HEK293 (cell line): ENCODE data around the gene ARHGEF28.
A peak's percentile ranks its signal among the peaks of the same experiment; 100 is the strongest.

ENCODE experiments used
- CTCF ChIA-PET: fragments of 350-600 bp; formaldehyde crosslinking; extraction: SDS; loops from one replicate; lab custom pipeline; 2021; ENCODE audit warnings: antibody characterized with exemption; lab: Yijun Ruan, JAX
- POLR2A ChIA-PET: fragments of 300-600 bp; formaldehyde crosslinking; extraction: SDS; loops from one replicate; lab custom pipeline; 2020; ENCODE audit warnings: antibody characterized with exemption, inconsistent platforms; lab: Yijun Ruan, JAX
- H3K27ac ChIP-seq: fragments of 200-500 bp; sonication (Bioruptor generic); 2 replicates; pipeline ENCODE4 v1.5.1; 2014; ENCODE audit warnings: low read depth, low read length, control low read depth, inconsistent platforms; ENCODE audit errors: extremely low read depth
- H3K36me3 ChIP-seq, 2 experiments: fragments of 200-500 bp in 1 of 2; sonication (Bioruptor generic) in 1 of 2; 1 replicate in 1 of 2; 2 replicates in 1 of 2; pipeline ENCODE4 v1.5.1; 2014 to 2017; ENCODE audit warnings: inconsistent platforms in 2 of 2, low read length in 2 of 2; ENCODE audit not compliant: control insufficient read depth in 2 of 2, insufficient read depth in 1 of 2
- H3K4me1 ChIP-seq: fragments of 200-500 bp; sonication (Bioruptor generic); 2 replicates; pipeline ENCODE4 v1.5.1; 2014; ENCODE audit warnings: mild to moderate bottlenecking, low read length, inconsistent platforms; ENCODE audit not compliant: control insufficient read depth, insufficient read depth
- H3K4me3 ChIP-seq: 2 replicates; pipeline ENCODE4 v1.5.1; 2011; ENCODE audit warnings: low read depth, mild to moderate bottlenecking, control low read depth, low read length, moderate library complexity
- H3K9me3 ChIP-seq: fragments of 200-500 bp; sonication (Bioruptor generic); 2 replicates; pipeline ENCODE4 v1.5.1; 2014; ENCODE audit warnings: low read depth, low read length, inconsistent platforms; ENCODE audit not compliant: control insufficient read depth, insufficient read depth
- EGR2 ChIP-seq: fragments of 450-650 bp; formaldehyde crosslinking; IDR thresholded peaks from 2 replicates; pipeline ENCODE4 v1.5.1; 2016; ENCODE audit warnings: low read depth, missing biosample characterization, missing genetic modification characterization
- FEZF1 ChIP-seq: fragments of 450-650 bp; formaldehyde crosslinking; IDR thresholded peaks from 2 replicates; pipeline ENCODE4 v1.5.1; 2016; ENCODE audit warnings: missing biosample characterization, missing genetic modification characterization
- IKZF3 ChIP-seq: fragments of 450-650 bp; IDR thresholded peaks from 2 replicates; pipeline ENCODE4 v1.5.0; 2018; ENCODE audit warnings: missing biosample characterization, mild to moderate bottlenecking, missing genetic modification characterization, moderate library complexity
- KLF10 ChIP-seq: fragments of 450-650 bp; IDR thresholded peaks from 2 replicates; pipeline ENCODE4 v1.5.1; 2018; ENCODE audit warnings: missing biosample characterization, mild to moderate bottlenecking, missing genetic modification characterization
- OSR2 ChIP-seq: fragments of 450-650 bp; formaldehyde crosslinking; IDR thresholded peaks from 2 replicates; pipeline ENCODE4 v1.5.1; 2016; ENCODE audit warnings: missing biosample characterization, missing genetic modification characterization
- WT1 ChIP-seq: fragments of 450-650 bp; formaldehyde crosslinking; IDR thresholded peaks from 2 replicates; pipeline ENCODE4 v1.5.1; 2016; ENCODE audit warnings: missing biosample characterization, missing genetic modification characterization
- YY1 ChIP-seq: fragments of 450-650 bp; formaldehyde crosslinking; IDR thresholded peaks from 2 replicates; pipeline ENCODE4 v1.5.1; 2018; ENCODE audit warnings: missing biosample characterization, missing genetic modification characterization
- ZBTB11 ChIP-seq: fragments of 450-650 bp; formaldehyde crosslinking; conservative IDR thresholded peaks from 2 replicates; pipeline ENCODE4 v1.5.1; 2016; ENCODE audit warnings: low read depth, missing biosample characterization, missing genetic modification characterization
- ZBTB8A ChIP-seq: fragments of 450-650 bp; formaldehyde crosslinking; IDR thresholded peaks from 2 replicates; pipeline ENCODE4 v1.5.1; 2016; ENCODE audit warnings: missing biosample characterization, missing genetic modification characterization
- ZFHX2 ChIP-seq: fragments of 450-650 bp; formaldehyde crosslinking; conservative IDR thresholded peaks from 2 replicates; pipeline ENCODE4 v1.5.1; 2016; ENCODE audit warnings: missing biosample characterization, missing genetic modification characterization
- ZFP69B ChIP-seq: fragments of 450-650 bp; formaldehyde crosslinking; IDR thresholded peaks from 2 replicates; pipeline ENCODE4 v1.5.1; 2016; ENCODE audit warnings: missing biosample characterization, missing genetic modification characterization
- ZNF121 ChIP-seq: fragments of 450-650 bp; formaldehyde crosslinking; IDR thresholded peaks from 2 replicates; pipeline ENCODE4 v1.5.1; 2016; ENCODE audit warnings: missing biosample characterization, missing genetic modification characterization
- ZNF132 ChIP-seq: fragments of 450-650 bp; formaldehyde crosslinking; IDR thresholded peaks from 2 replicates; pipeline ENCODE4 v1.5.1; 2017; ENCODE audit warnings: missing biosample characterization, missing genetic modification characterization, borderline replicate concordance
- ZNF148 ChIP-seq: fragments of 450-650 bp; formaldehyde crosslinking; IDR thresholded peaks from 2 replicates; pipeline ENCODE4 v1.5.0; 2017; ENCODE audit warnings: missing biosample characterization, missing genetic modification characterization, borderline replicate concordance
- ZNF280C ChIP-seq: fragments of 450-650 bp; formaldehyde crosslinking; IDR thresholded peaks from 2 replicates; pipeline ENCODE4 v1.5.1; 2016; ENCODE audit warnings: missing biosample characterization, missing genetic modification characterization
- ZNF311 ChIP-seq: fragments of 450-650 bp; formaldehyde crosslinking; IDR thresholded peaks from 2 replicates; pipeline ENCODE4 v1.5.1; 2017; ENCODE audit warnings: missing biosample characterization, missing genetic modification characterization, borderline replicate concordance
- ZNF404 ChIP-seq: fragments of 450-650 bp; formaldehyde crosslinking; IDR thresholded peaks from 2 replicates; pipeline ENCODE4 v1.5.1; 2017; ENCODE audit warnings: missing biosample characterization, missing genetic modification characterization
- ZNF555 ChIP-seq: fragments of 450-650 bp; formaldehyde crosslinking; conservative IDR thresholded peaks from 2 replicates; pipeline ENCODE4 v1.5.1; 2017; ENCODE audit warnings: missing biosample characterization, mild to moderate bottlenecking, missing genetic modification characterization, inconsistent platforms
- ZXDB ChIP-seq: fragments of 450-650 bp; formaldehyde crosslinking; IDR thresholded peaks from 2 replicates; pipeline ENCODE4 v1.5.1; 2016; ENCODE audit warnings: missing biosample characterization, missing genetic modification characterization

Gene ARHGEF28

GRCh38 chr5:73748510-73749400 lies 122.8 kb downstream of the ARHGEF28 start:
- no peak overlapping the region for H3K4me3 ChIP-seq
- TF ChIP-seq ZFHX2 (tag by site-specific recombination) (peak; percentile 92), ZXDB (tag by site-specific recombination) (peak; percentile 23; the same call in 1 of the 2 replicates), ZNF404 (tag by site-specific recombination) (no peak), ZNF555 (tag by site-specific recombination) (no peak), FEZF1 (tag by site-specific recombination) (no peak), IKZF3 (tag by site-specific recombination) (0 out of 2 replicates have a peak, but pooled peaks have one; percentile 14), ZBTB8A (0 out of 2 replicates have a peak, but pooled peaks have one; percentile 26), OSR2 (tag by site-specific recombination) (peak; percentile 26; the same call in 1 of the 2 replicates), ZNF311 (tag by site-specific recombination) (no peak), EGR2 (tag by site-specific recombination) (peak; percentile 90)
- TF ChIP-seq, all 188 proteins: peak for 6
- Histone ChIP-seq H3K4me1 (peaks cover 54% of the 10 kb centered on the region), H3K9me3 (no peaks in the 10 kb centered on the region), H3K36me3 (no peaks in the 10 kb centered on the region), H3K27ac (peak overlapping the region; percentile 40; the same call in 1 of the 2 replicates)
- ChIA-PET CTCF (interaction anchor here (1.1 kb wide), 1 partner anchor 45 kb away, joined by 3 read pairs; no protein-coding TSS in a partner anchor), POLR2A (no interaction called here)

GRCh38 chr5:73749485-73750270 lies 123.7 kb downstream of the ARHGEF28 start:
- POLR2A ChIA-PET = no interaction called here
- TF ChIP-seq ZNF148 (tag by site-specific recombination) (no peak), ZNF132 (tag by site-specific recombination) (no peak), ZFP69B (tag by site-specific recombination) (no peak), ZNF121 (tag by site-specific recombination) (0 out of 2 replicates have a peak, but pooled peaks have one; percentile 46)
- CTCF ChIA-PET = interaction anchor here (1.1 kb wide), 1 partner anchor 44 kb away, joined by 3 read pairs; no protein-coding TSS in a partner anchor
- Histone ChIP-seq H3K4me1 (peaks cover 54% of the 10 kb centered on the region), H3K9me3 (no peaks in the 10 kb centered on the region), H3K27ac (no peak overlapping the region), H3K4me3 (no peak overlapping the region), H3K36me3 (no peaks in the 10 kb centered on the region)

- Histone ChIP-seq H3K4me3 (no peak overlapping the region), H3K36me3 (no peaks in the 10 kb centered on the region), H3K4me1 (peaks cover 44% of the 10 kb centered on the region), H3K27ac (no peak overlapping the region; the same call in 1 of the 2 replicates), H3K9me3 (no peaks in the 10 kb centered on the region)
- CTCF ChIA-PET = interaction anchor here (0.9 kb wide), 1 partner anchor 10 kb away, joined by 3 read pairs; no protein-coding TSS in a partner anchor
- POLR2A ChIA-PET = interaction anchor here (1.4 kb wide), 1 partner anchor 186 kb away, joined by 4 read pairs; the partner anchor contains the start of genes ANKRA2 and UTP15
- TF ChIP-seq KLF10 (tag by site-specific recombination) = no peak
- TF ChIP-seq ZBTB11 (tag by site-specific recombination) = no peak
- no peak for TF ChIP-seq ZNF280C
- peak; percentile 67 for TF ChIP-seq WT1 (tag by site-specific recombination)
- no peak for TF ChIP-seq YY1 (tag by site-specific recombination)
Observed at GRCh38 chr5:73751254-73751914, 125.4 kb downstream of the ARHGEF28 start.
